ENCODE results near the gene R3HDM2.
"Not testable (repeated sequence)": the region's sequence is repeated elsewhere in the genome, so short reads cannot be mapped to it uniquely, and the experiment has no call there.

R3HDM2 gene

GRCh38 chr12:57330992-57331391 is 99.9 kb downstream of the R3HDM2 start:
- no peak for DNase-seq (ENCODE audit: low spot score)

- no peak for DNase-seq (ENCODE audit: low spot score)
These were observed 101.6 kb downstream of the R3HDM2 start for GRCh38 chr12:57329219-57329618.

- no peak for DNase-seq (ENCODE audit: low spot score)
These were observed 105.4 kb downstream of the R3HDM2 start for GRCh38 chr12:57325395-57325794.

DNA sequence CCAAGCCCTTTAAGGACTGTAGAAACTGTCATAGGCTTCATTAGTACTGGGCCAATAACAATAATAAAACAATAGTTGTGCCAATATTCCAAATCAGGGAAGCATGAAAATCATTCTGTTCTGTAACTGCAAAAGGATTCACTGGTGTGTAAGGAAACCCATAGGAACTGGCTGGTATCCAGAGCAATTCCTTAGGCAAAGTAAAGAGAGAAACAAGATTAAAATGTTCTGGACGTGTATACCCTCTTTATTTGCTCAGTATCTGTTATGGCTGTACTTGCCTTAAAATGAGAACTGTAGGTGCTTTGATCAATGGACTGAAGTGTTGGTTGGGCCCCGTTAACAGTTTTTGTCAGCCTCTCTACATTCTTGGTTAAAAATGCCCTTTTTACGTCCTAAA is 107.4 kb downstream of the R3HDM2 start:
- DNase-seq (ENCODE audit: low spot score) = no peak

- DNase-seq (ENCODE audit: low spot score) = no peak
These were observed 110.2 kb downstream of the R3HDM2 start for GRCh38 chr12:57320639-57321038.

DNA sequence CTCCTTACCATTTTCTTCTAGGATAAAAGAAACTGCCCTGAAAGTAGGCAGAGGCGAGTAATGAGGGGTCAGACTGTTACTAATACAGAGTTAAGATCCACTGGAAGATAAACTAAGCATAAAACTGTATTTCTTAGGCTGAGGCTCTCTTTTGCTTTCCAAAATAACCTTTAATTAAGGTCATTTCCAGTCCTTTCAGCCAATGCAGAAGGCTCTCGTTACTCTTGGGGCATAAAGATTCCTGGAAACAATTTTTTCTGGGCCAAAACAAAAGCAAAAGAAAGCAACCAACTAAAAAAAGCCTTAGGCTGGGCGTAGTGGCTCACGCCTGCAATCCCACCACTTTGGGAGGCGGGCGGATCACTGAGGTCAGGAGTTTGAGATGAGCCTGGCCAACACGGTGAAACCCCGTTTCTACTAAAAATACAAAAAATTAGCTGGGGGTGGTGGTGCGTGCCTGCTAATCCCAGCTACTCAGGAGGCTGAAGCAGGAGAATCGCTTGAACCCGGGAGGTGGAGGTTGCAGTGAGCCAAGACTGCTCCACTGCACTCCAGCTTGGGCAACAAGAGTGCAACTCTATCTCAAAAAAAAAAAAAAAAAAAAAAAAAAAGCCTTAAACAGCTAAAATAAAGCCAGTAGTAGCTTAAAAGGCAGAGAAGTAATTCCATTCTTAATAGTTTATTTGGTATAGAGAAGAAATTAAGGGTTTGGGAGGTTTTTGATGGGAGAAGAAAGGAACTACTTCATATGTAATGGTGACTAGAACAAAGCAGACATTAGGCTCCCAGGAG is 111.0 kb downstream of the R3HDM2 start:
- DNase-seq (ENCODE audit: low spot score) = no peak

DNA sequence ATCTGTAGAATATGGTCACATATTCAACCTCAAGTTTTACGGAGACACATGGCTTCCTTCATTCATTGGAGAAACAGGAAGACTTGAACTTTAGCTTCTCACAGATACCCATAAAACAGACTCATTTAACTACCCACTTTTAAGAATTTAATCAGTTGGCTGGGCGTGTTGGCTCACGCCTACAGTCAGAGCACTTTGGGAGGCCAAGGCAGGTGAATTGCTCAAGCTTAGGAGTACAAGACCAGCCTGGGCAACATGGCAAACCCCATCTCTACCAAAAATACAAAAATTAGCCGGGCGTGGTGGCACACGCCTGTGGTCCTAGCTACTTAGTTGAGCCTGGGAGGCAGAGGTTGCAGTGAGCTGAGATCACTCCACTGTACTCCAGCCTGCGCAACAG is 115.2 kb downstream of the R3HDM2 start:
- DNase-seq (ENCODE audit: low spot score) = no peak

- not testable (repeated sequence) for DNase-seq (ENCODE audit: low spot score)
These were observed 118.6 kb downstream of the R3HDM2 start for GRCh38 chr12:57312287-57312686.

DNA sequence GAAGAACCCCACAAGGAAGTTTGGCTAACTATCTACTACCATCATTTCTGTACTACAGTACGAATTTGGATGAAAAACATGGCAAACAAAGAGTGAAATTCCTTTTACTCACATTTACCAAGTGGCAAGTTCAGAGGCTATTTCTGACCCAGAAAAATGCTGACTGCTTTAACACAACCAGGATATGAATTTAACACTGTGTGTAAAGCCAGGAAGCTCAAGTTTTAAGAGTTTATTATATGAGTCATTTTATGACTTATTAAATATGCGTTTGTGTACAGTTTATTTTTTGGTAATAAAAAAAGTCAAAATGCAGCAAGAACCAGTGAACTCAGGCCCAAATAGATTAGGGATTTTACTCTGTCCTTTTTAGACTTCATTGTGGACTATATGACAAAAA is 121.4 kb downstream of the R3HDM2 start:
- no peak for DNase-seq (ENCODE audit: low spot score)

GRCh38 chr12:57300961-57301584 is 129.8 kb downstream of the R3HDM2 start:
- no peak for DNase-seq (ENCODE audit: low spot score)

- DNase-seq (ENCODE audit: low spot score) = no peak
These were observed 131.3 kb downstream of the R3HDM2 start for GRCh38 chr12:57299514-57300016.

GRCh38 chr12:57296291-57296690 is 134.6 kb downstream of the R3HDM2 start:
- DNase-seq (ENCODE audit: low spot score) = no peak

DNA sequence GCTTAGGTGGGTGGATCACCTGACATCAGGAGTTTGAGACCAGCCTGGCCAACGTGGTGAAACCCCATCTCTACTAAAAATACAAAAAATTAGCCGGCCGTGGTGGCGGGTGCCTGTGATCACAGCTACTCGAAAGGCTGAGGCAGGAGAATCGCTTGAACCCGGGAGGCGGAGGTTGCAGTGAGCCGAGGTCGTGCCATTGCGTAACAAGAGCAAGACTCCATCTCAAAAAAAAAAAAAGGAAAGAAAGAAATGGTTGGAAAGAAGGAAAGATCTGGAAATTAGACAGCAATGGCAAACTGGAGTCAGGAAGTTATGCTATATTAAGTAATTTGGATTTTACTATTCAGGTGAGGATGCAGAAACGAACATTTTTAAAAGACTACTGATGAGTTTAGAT is 148.8 kb downstream of the R3HDM2 start:
- DNase-seq (ENCODE audit: low spot score) = not testable (repeated sequence)

GRCh38 chr12:57280211-57281062 is 150.4 kb downstream of the R3HDM2 start:
- DNase-seq (ENCODE audit: low spot score) = no peak

DNA sequence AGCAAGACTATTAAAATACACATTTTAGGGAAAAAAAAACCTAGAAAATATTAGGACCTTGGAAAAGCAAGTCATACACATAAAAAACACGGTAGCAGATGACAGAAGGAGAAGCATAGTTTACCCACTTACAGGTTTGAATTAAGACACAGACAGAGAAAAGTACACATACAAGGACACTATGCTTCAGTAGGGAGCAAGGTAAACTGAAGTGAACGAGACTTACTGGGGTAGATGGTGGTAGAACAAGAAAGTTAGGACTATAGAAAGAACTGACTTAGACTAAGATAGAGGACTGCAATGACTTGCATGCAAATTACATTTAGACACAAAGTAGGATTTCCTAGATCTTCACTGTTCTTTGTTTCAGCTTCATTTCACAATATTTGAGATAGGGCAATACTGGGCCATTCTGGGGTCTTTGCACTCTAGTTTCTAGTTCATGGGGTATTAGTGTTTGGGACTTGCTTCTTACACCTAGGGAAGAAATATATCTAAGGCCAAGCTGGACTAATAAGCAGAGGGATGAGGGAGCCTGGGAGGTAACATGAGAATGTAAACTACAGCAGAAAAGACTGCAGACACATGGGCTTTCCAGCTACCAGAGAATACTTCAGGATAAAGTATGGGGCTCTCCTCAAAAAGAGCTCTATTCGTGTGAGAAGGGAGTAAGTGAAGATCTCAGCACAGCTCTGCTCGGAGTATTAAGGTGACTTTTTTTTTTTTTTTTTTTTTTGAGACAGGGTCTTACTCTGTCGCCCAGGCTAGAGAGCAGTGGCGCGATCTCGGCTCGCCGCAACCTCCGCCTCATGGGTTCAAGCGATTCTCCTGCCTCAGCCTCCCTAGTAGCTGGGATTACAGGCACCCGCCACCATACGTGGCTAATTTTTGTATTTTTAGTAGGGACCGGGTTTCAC is 152.1 kb downstream of the R3HDM2 start:
- DNase-seq (ENCODE audit: low spot score) = no peak

GRCh38 chr12:57276935-57277563 is 153.8 kb downstream of the R3HDM2 start:
- no peak for DNase-seq (ENCODE audit: low spot score)

DNA sequence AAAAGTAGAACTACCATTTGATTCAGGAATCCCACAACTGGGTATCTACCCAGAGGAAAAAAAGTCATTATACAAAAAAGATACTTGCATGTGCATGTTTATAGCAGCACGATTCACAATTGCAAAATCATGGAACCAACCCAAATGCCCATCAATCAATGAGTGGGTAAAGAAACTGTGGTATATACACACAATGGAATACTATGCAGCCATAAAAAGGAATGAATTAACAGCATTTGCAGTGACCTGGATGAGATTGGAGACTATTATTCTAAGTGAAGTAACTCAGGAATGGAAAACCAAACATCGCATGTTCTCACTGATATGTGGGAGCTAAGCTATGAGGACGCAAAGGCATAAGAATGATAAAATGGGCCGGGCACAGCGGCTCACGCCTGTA is 154.6 kb downstream of the R3HDM2 start:
- not testable (repeated sequence) for DNase-seq (ENCODE audit: low spot score)

DNA sequence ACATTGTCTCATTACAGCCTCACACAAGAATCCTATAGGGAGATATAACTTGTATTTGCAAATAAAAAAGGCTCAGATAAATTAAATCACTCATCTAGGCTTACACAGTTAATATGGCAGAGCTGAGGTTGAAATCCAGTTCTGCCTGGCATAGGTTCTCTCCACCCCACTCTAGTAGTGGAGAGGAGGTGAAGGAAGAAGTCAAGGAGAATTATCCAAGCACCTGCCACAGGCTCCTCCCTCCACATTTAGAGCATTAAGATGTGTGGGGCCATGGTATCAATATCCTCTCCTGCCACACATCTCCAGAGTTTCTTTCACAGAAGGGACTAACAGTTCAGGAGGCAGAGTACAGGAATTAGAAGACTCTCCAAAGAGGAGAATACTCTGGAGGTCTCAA is 157.3 kb downstream of the R3HDM2 start:
- DNase-seq (ENCODE audit: low spot score) = no peak

DNA sequence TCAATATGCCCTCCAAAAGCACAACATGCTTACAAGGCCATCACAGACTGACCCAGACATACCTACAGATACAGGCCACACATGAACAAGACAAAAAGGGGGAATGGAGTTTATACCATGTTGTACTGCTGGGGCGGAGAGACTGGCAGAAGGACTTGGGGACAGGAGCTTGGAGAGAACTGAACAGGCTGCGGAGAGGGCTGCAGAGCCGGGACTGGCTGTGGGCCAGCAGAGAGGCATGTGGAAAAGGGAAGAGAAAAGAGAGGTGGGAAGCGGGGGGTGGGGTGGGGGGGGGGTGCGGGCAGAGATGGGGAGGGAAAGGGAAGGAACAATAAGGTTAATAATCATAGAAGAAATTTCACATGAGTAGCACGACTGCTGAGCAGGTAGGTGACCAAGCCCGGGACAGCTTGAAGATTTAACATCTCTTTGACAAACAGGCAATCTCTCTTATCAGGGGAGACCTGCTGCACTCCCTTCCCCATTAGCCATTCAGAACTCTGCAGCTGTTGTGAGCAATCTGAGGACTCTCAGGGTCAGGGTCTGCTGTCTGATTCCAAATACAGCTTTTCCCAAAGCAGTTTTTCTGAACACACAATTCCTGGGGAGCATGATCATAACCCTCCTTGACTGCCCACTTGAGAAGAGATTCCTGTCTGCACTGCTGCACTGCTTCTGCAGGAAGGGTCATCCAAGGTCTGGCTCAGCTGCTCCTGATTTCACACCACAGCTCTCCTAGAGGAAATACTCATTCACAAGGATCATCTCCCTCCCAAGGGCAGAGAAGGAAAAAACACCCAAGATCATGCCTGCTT is 158.3 kb downstream of the R3HDM2 start:
- DNase-seq (ENCODE audit: low spot score) = peak; percentile 14

DNA sequence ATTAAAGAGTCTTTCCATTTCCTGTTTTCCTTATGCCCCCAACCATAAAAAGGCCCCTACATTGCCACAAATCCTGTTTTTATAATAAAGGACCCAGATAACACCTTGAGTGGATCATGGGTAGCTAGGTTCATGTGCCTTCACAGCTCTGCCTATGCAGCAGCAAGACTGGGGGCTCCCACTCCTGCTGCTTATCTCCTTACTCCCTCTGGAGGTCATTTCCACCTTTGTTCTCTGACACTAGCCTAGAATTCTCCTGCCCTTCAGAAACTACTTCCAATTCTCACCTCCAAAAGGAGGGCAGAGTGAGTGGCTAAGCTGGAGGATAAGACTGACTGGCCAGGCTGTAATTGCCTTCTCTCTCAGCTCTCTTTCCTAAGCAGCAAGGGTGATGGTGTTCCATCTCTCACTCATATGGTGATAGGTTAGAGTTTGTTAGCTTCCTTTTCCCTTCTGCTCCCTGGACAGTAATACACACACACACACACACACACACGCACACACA is 159.8 kb downstream of the R3HDM2 start:
- DNase-seq (ENCODE audit: low spot score) = no peak

Measured in pons (tissue), 1 donor.